ENCODE data around the gene ZCCHC8. TPM values are rescaled to one million over a fixed set of nuclear protein-coding genes. Genes with fewer than 3 reads are reported as not detected.
"Not testable (repeated sequence)": the region's sequence is repeated elsewhere in the genome, so short reads cannot be mapped to it uniquely, and the experiment has no call there.

ZCCHC8 gene
- total RNA-seq, 2 donors from 2014 or later, result 26.2 to 26.3 TPM

- no peak for TF ChIP-seq CTCF (conservative IDR thresholded peaks at IDR 0.05)
- no peaks in the 10 kb centered on the region for H3K27me3 ChIP-seq (ENCODE audit: control insufficient read depth, insufficient read depth, low read length, poor library complexity, severe bottlenecking)
- no peaks in the 10 kb centered on the region for H3K36me3 ChIP-seq (ENCODE audit: control insufficient read depth, insufficient read depth, low read length)
- no peak overlapping the region for H3K27ac ChIP-seq (ENCODE audit: low read depth, low read length)
- no peak overlapping the region for H3K9ac ChIP-seq (ENCODE audit: extremely low read depth, low read length, poor library complexity, severe bottlenecking)
- no peak for DNase-seq
- Mint-ChIP-seq H3K36me3 (ENCODE audit: low read depth) (no peaks in the 10 kb centered on the region), H3K27me3 (ENCODE audit: insufficient read depth) (no peaks in the 10 kb centered on the region), H3K4me1 (peaks cover 5% of the 10 kb centered on the region), H3K9me3 (no peaks in the 10 kb centered on the region), H3K27ac (no peak overlapping the region), H3K4me3 (no peak overlapping the region)
- H3K9me3 ChIP-seq (ENCODE audit: control insufficient read depth, low read length), result no peaks in the 10 kb centered on the region
- WGBS, 2 experiments (ENCODE audit: insufficient coverage in 1 of 2, insufficient read length in 1 of 2), result 88 to 94% methylated on average over 1 to 2 of the region's 2 CpGs
- H3K4me1 ChIP-seq (ENCODE audit: control insufficient read depth, insufficient read depth, low read length), result no peaks in the 10 kb centered on the region
- no peak overlapping the region for H3K4me3 ChIP-seq (ENCODE audit: low read length)
Measured at GRCh38 chr12:122449317-122449716, 51.4 kb downstream of the ZCCHC8 start.

GRCh38 chr12:122447825-122448224 is 52.9 kb downstream of the ZCCHC8 start:
- not testable (repeated sequence) for H3K9ac ChIP-seq (ENCODE audit: extremely low read depth, low read length, poor library complexity, severe bottlenecking); H3K4me3 ChIP-seq (ENCODE audit: low read length); H3K36me3 Mint-ChIP-seq (ENCODE audit: low read depth); H3K27me3 ChIP-seq (ENCODE audit: control insufficient read depth, insufficient read depth, low read length, poor library complexity, severe bottlenecking); H3K4me3 Mint-ChIP-seq; H3K27me3 Mint-ChIP-seq (ENCODE audit: insufficient read depth); H3K9me3 ChIP-seq (ENCODE audit: control insufficient read depth, low read length); H3K4me1 Mint-ChIP-seq; DNase-seq; H3K4me1 ChIP-seq (ENCODE audit: control insufficient read depth, insufficient read depth, low read length); H3K9me3 Mint-ChIP-seq; H3K27ac Mint-ChIP-seq; H3K27ac ChIP-seq (ENCODE audit: low read depth, low read length); H3K36me3 ChIP-seq (ENCODE audit: control insufficient read depth, insufficient read depth, low read length)
- WGBS, 2 experiments (ENCODE audit: insufficient coverage in 1 of 2, insufficient read length in 1 of 2), result 93% methylated on average over 3 of the region's 3 CpGs; no CpG with 5 or more reads in 1 of the 2 experiments

GRCh38 chr12:122446390-122446789 is 54.3 kb downstream of the ZCCHC8 start:
- DNase-seq; H3K36me3 Mint-ChIP-seq (ENCODE audit: low read depth); H3K9me3 Mint-ChIP-seq; H3K9me3 ChIP-seq (ENCODE audit: control insufficient read depth, low read length); H3K4me3 ChIP-seq (ENCODE audit: low read length); H3K4me1 Mint-ChIP-seq; H3K27me3 ChIP-seq (ENCODE audit: control insufficient read depth, insufficient read depth, low read length, poor library complexity, severe bottlenecking); H3K9ac ChIP-seq (ENCODE audit: extremely low read depth, low read length, poor library complexity, severe bottlenecking); H3K36me3 ChIP-seq (ENCODE audit: control insufficient read depth, insufficient read depth, low read length); H3K4me1 ChIP-seq (ENCODE audit: control insufficient read depth, insufficient read depth, low read length); H3K4me3 Mint-ChIP-seq; H3K27ac ChIP-seq (ENCODE audit: low read depth, low read length); H3K27me3 Mint-ChIP-seq (ENCODE audit: insufficient read depth); H3K27ac Mint-ChIP-seq: not testable (repeated sequence)
- 82 to 83% methylated on average over 5 to 6 of the region's 6 CpGs for WGBS, 2 experiments (ENCODE audit: insufficient coverage in 1 of 2, insufficient read length in 1 of 2)

GRCh38 chr12:122444071-122444470 is 56.7 kb downstream of the ZCCHC8 start:
- not testable (repeated sequence) for H3K4me3 Mint-ChIP-seq; H3K4me1 Mint-ChIP-seq; H3K9me3 Mint-ChIP-seq; H3K36me3 Mint-ChIP-seq (ENCODE audit: low read depth); H3K27me3 ChIP-seq (ENCODE audit: control insufficient read depth, insufficient read depth, low read length, poor library complexity, severe bottlenecking); H3K9ac ChIP-seq (ENCODE audit: extremely low read depth, low read length, poor library complexity, severe bottlenecking); H3K9me3 ChIP-seq (ENCODE audit: control insufficient read depth, low read length); H3K27ac Mint-ChIP-seq; H3K27me3 Mint-ChIP-seq (ENCODE audit: insufficient read depth); DNase-seq; H3K36me3 ChIP-seq (ENCODE audit: control insufficient read depth, insufficient read depth, low read length); H3K4me3 ChIP-seq (ENCODE audit: low read length); H3K4me1 ChIP-seq (ENCODE audit: control insufficient read depth, insufficient read depth, low read length); H3K27ac ChIP-seq (ENCODE audit: low read depth, low read length)
- 90 to 97% methylated on average over 2 to 5 of the region's 5 CpGs for WGBS, 2 experiments (ENCODE audit: insufficient coverage in 1 of 2, insufficient read length in 1 of 2)

GRCh38 chr12:122438822-122439221 is 61.9 kb downstream of the ZCCHC8 start:
- H3K27ac ChIP-seq (ENCODE audit: low read depth, low read length); H3K36me3 Mint-ChIP-seq (ENCODE audit: low read depth); H3K27ac Mint-ChIP-seq; H3K27me3 Mint-ChIP-seq (ENCODE audit: insufficient read depth); H3K27me3 ChIP-seq (ENCODE audit: control insufficient read depth, insufficient read depth, low read length, poor library complexity, severe bottlenecking); H3K9me3 Mint-ChIP-seq; H3K4me3 Mint-ChIP-seq; H3K4me1 ChIP-seq (ENCODE audit: control insufficient read depth, insufficient read depth, low read length); H3K36me3 ChIP-seq (ENCODE audit: control insufficient read depth, insufficient read depth, low read length); H3K9ac ChIP-seq (ENCODE audit: extremely low read depth, low read length, poor library complexity, severe bottlenecking); H3K9me3 ChIP-seq (ENCODE audit: control insufficient read depth, low read length); H3K4me1 Mint-ChIP-seq; DNase-seq; H3K4me3 ChIP-seq (ENCODE audit: low read length): not testable (repeated sequence)
- 91 to 99% methylated on average over 7 to 8 of the region's 8 CpGs for WGBS, 2 experiments (ENCODE audit: insufficient coverage in 1 of 2, insufficient read length in 1 of 2)
